SH-SY5Y (cell line): Measurements from ENCODE around the gene KIF25.

ENCODE experiments used
- GATA2 ChIP-seq: IDR thresholded peaks from 2 replicates; pipeline ENCODE4 v1.6.1; 2011; ENCODE audit warnings: mild to moderate bottlenecking, low read depth, low read length
- GATA3 ChIP-seq: IDR thresholded peaks from 2 replicates; pipeline ENCODE4 v1.6.1; 2011; ENCODE audit warnings: low read depth, mild to moderate bottlenecking, low read length, moderate library complexity

- TF ChIP-seq GATA2 = no peak
- no peak for TF ChIP-seq GATA3
Measured at GRCh38 chr6:168013250-168013915, 15.9 kb downstream of the KIF25 start.
